ENCODE measurements around the gene TSN.
A peak's percentile ranks its signal among the peaks of the same experiment; 100 is the strongest.
"Not testable (repeated sequence)": the region's sequence is repeated elsewhere in the genome, so short reads cannot be mapped to it uniquely, and the experiment has no call there.

The TSN gene

GRCh38 chr2:121755237-121756111 lies at the start of gene TSN:
TSS of gene TSN (plus strand) at chr2:121755651. CDS start at chr2:121755780, 129 bp downstream.
- DNase-seq = peak; percentile 97

DNA sequence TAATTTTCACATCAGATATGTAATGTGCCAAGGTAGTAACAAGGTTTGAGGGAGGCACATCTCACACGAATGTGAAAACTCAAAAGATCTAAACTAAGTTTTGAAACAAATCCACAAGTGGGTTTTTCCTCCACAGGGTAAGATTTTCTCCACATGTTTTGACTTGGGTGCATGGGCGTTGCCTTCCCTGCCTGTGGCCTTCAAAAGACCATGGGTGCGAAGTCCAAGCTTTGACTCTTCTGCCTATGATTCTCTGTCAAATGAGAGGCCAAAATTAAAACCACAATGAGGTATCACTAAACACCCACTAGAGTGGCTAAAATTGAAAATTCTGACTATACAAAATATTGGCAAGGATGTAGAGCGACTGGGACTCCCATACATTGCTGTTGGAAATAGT lies 49.5 kb upstream of the TSN start:
- no peak for DNase-seq

- no peak for DNase-seq
These were observed 48.0 kb upstream of the TSN start for GRCh38 chr2:121707344-121707919.

- no peak for DNase-seq
These were observed 47.5 kb upstream of the TSN start for GRCh38 chr2:121707920-121708361.

DNA sequence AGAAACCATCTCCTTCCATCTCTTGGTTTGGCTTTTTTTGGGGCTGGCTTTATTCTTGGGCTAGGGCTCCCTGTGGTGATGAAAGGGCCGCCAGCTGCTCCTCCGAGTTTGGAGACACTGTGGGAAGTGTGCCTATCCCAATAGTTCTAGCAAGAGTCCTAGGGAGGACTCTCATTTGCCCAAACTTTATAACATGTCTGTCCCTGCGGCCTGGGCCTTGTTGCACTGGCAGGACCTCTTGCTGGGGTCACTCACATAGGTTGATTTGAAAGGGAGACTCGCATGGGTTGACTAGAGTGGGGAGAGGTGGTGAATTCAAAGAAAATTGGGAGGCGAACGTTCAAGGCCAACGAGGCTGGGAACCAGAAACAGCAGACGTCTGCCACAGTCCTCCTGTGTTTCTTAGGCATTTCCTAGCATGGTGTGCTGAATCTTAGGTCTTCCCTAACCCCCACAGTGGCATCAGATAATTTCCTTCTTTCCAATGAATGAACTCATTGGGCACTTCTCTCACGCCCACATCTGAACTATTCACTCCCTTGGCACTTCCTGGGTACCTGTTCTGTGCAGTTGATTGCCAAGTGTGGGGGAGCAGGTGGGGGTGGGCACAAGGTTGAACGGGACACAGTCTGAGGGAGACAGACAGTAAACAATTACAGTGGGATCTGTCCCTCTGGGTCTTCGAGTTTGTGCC lies 45.5 kb upstream of the TSN start:
- no peak for DNase-seq

DNA sequence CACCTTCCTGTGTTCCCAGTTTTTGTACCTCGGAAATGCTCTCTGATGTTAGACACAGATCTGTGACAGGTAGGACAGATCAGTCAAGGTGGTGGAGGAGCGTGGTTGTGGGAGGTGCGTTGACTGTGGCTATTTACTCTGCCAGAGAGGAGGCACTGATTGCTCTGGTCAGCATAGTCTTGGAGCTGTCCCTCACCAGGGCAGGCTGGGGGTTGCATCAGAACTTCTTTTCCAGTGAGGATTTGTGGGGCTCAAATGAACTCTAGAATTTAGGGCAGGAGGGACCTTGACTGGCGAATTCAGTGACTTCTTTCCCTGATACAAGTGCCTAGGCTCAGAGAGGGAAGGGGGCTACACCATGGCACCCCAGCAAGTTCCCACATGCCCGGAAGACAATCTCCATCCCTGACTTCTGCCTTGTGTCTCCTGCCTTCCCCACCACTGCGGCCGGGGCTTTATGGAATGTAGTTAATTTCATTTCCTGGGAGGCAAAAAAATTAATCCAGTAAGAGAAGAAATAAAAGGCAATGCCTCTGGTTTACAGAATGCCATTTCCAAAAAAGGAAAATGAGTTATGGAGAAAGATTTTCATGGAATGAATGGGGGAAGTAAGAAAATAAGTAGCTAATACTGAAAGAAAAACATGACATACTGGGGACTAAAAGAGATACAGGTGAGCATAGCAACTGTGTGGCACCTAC lies 44.8 kb upstream of the TSN start:
- no peak for DNase-seq

- DNase-seq = not testable (repeated sequence)
These were observed 44.0 kb upstream of the TSN start for GRCh38 chr2:121711481-121711880.

- no peak for DNase-seq
These were observed 39.3 kb upstream of the TSN start for GRCh38 chr2:121716126-121716525.

DNA sequence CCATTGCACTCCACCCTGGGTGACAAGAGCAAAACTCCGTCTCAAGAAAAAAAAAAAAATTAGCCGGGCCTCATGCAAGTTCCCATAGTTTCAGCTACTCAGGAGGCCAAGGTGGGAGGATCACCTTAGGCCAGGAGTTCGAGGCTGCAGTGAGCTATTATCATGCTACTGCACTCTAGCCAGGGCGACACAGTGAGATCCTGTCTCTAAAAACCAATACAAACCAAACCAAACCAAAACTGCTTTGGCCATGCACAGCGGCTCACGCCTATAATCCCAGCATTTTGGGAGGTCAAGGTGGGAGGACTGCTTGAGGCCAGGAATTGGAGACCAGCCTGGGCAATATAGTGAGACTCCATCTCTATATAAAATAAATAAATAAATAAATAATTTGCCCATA lies 37.9 kb upstream of the TSN start:
- no peak for DNase-seq

DNA sequence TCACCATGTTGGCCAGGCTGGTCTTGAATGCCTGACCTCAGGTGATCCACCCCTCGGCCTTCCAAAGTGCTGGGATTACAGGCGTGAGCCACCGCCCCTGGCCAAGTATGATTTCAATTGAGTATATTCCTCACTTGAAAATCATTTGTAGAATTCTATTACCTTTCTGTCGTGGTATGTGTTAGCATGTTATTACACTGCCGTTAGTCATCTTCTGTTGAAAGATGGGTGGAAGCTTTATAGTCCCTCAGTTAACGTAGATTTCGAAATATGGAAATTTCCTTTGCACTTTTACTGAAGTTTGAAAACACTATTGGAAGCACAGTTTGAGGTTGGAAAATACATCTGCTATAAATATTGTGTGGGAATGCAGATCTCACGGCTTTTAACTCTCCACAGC lies 33.5 kb upstream of the TSN start:
- DNase-seq = peak; percentile 9

DNA sequence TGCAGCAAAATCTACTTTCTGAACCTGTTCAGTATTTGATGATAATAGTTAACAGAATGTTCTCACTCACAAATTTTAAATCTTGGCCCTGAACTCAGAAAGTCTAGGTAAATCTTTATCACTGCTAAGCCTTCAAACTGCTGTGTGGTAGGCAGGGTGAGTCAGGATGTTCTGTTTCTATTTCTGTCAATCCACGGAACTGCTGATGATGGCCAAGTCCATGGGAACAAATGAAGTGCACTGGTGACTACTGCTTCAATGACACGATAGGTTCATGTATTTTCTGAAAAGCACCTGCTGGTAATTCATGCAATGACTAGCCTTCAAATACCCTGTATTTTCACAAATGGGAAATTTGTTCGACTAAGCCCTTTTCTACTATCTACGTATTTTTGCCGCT lies 33.0 kb upstream of the TSN start:
- DNase-seq = peak; percentile 17

- DNase-seq = no peak
These were observed 32.1 kb upstream of the TSN start for GRCh38 chr2:121723316-121723715.

GRCh38 chr2:121727332-121727731 lies 28.1 kb upstream of the TSN start:
- no peak for DNase-seq

GRCh38 chr2:121727950-121728349 lies 27.5 kb upstream of the TSN start:
- DNase-seq = no peak

DNA sequence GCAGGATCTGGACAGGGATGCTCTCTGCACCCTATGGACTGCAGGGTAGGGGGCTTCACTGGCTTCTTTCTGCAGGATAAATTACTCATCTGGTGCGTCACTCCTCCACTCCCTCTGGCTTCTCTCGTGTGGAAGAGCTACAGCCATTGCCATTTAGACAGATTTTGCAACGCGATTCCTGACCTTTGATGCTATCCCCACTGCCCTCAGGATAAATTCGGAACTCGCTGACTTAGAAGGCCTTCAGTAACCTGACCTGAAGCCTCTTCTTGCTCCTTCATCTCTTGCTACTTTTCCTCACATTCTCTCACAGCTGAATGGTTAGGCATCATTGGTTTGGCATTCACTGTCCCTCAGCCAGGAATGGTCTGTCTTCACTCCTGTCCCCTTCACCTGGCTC lies 24.1 kb upstream of the TSN start:
- DNase-seq = no peak

DNA sequence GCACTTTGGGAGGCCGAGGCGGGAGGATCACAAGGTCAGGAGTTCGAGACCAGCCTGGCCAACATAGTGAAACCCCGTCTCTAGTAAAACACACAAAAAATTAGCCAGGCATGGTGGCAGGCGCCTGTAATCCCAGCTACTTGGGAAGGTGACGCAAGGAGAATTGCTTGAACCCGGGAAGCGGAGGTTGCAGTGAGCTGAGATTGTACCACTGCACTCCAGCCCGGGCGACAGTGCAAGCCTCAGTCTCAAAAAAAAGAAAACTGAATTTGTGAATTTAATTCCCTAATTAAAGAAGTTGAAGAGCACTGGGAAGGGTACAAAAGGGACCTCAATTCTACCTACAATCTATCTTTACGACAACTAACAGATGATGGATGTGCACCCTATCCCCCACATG lies 20.9 kb upstream of the TSN start:
- not testable (repeated sequence) for DNase-seq

GRCh38 chr2:121735518-121736074 lies 19.9 kb upstream of the TSN start:
- no peak for DNase-seq

DNA sequence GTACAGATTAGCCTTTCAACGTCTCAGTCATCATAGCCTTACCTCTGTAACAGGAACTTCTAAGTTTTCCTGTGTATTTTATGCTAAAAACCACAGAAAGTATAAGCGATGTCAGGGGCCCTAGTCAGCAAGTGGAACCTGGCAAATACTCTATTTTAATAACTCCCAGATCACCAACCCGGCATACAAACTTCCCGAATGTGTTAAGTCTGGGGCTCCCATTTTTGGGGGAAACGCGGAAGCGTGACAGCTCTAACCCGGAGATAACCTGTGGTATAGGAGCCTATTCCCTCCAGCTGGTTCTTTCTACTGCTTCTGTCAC lies 19.4 kb upstream of the TSN start:
- DNase-seq = no peak

DNA sequence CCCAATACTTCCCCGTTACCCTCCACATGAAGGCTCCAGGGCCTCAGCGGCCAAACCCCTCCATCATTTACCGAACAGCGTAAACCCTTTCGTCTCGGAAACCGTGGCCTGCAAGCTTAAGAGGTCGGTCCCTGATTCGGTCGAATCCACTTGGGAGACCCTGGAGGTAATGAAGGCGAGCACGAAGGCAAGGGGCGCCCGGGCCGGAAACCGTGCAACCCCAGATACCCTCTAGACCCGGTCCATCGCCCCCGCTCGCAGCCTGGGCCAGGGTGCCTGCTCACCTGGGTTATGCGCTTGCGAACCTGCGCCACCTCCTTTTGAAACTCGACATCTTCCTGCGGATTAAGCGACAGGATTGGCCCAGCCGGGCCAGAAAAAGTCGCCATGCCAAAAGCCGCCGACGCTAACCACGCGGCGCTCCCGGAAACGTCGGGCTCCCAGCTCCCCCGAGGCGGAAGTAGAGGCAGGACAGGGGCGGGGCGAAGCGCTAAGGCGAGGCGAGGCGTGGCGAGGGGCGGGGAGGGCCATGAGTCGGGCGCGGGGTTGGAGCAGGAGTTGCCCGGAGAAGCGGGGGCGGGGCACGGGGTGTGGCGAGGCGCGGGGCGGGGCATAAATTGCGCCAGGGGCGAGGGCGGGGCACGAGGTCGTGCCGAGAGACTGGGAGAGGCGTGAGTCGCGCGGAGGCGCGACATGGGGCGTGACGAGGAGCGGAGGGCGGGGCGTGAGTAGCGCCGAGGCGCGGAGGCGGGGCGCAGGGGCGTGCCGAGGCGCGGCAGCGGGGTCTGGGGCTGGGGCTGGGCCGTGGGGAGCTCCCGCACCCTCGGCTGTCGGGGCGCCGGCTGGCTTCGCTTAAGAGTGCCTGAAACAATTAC lies 18.8 kb upstream of the TSN start, which contains the start of gene NIFK:
Gene NIFK, minus strand, starts transcription at position 414 of the 875 bp plus-strand sequence. Its CDS starts 25 bp downstream, at position 389.
- peak; percentile 100 for DNase-seq

- DNase-seq = no peak
These were observed 14.5 kb upstream of the TSN start for GRCh38 chr2:121740973-121741372.

- no peak for DNase-seq
These were observed 14.0 kb upstream of the TSN start for GRCh38 chr2:121741450-121741849.

DNA sequence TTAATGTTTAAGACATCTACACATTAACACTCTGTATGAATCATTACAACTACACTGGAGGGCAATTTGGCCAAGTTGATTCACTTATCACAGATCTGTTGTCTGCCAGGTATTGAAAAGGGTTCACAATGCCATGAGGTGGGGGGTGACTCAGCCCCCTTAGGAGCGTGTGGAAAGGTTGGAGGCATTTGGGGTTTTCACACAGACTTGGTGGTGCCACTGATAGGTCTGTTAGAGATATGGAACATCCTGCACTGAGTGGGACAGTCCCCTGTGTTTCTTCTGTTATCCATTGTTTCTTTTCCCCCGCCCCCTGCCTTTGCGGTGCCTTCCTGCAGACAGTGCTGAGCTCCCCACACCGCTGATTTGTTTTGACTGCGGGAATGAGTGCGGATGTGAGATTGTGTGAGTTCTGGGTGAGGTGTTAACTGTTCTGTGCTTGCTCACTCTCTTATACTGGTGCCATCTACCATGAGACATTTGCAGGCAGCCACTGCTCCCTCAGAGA lies 9.3 kb upstream of the TSN start:
- DNase-seq = no peak

Data from activated naive CD4-positive, alpha-beta T cell treated with Interleukin-2 at 50 U/mL for 16 hours (primary cell).